Testis (tissue), 3 donors: ENCODE results near the gene AHCTF1. TPM values are rescaled to one million over a fixed set of nuclear protein-coding genes. Genes with fewer than 3 reads are reported as not detected.

Experiments
- DNase-seq: peaks from one replicate; pipeline ENCODE4 v3.0.0-alpha.2; 2019
- H3K27ac ChIP-seq, 2 donors: fragments of 200-600 bp; sonication (generic); one replicate each; pipeline ENCODE4 v1.5.1; 2019
- H3K27me3 ChIP-seq: fragments of 200-600 bp; sonication (generic); one replicate; pipeline ENCODE4 v1.5.1; 2019
- H3K36me3 ChIP-seq: fragments of 200-600 bp; sonication (generic); one replicate; pipeline ENCODE4 v1.5.1; 2017; ENCODE audit warnings: low read depth; ENCODE audit errors: missing control alignments
- H3K4me1 ChIP-seq: fragments of 200-600 bp; sonication (generic); one replicate; pipeline ENCODE4 v1.5.1; 2019
- H3K4me3 ChIP-seq, 2 donors: fragments of 200-600 bp; sonication (generic); one replicate each; pipeline ENCODE4 v1.5.1; 2017 to 2019
- H3K9me3 ChIP-seq: fragments of 200-600 bp; sonication (generic); one replicate; pipeline ENCODE4 v1.5.1; 2017
- POLR2A ChIP-seq: fragments of 450-650 bp; IDR thresholded peaks from one replicate; pipeline ENCODE4 v1.6.1; 2017; ENCODE audit warnings: antibody characterized with exemption, mild to moderate bottlenecking, moderate library complexity
- WGBS, 2 donors: methylation state at CpG; one replicate each; pipeline ENCODE4 v1.1.5; 2018; 5-methylcytosine and 5-hydroxymethylcytosine counted together
- intact Hi-C: fragments of 100-400 bp; cut with DNase I; formaldehyde crosslinking; loops from one replicate; pipeline ENCODE4 v1.15.1; 2023; ENCODE audit warnings: low total_unique reads
- polyA plus RNA-seq: library from polyadenylated mRNA; stranded (reverse); fragments of 350-450 nt; fragmentation: Illumina TruSeq; extraction: RNeasy Lipid Tissue Mini Kit (QIAGEN cat#74804); gene quantifications from one replicate; pipeline ENCODE4 v1.2.3, GENCODE V29; 2014; ENCODE audit warnings: low read depth, low replicate concordance; ENCODE audit not compliant: insufficient read depth
- total RNA-seq, 2 donors: library from RNA; depleted of rRNA; stranded (reverse); fragments of >200 nt; gene quantifications; one replicate each; pipeline ENCODE4 v1.2.3, GENCODE V29; 2016
- TF ChIP-seq, protein P1 (sequence below), 3 experiments: fragments of 450-650 bp in 2 of 3; fragments of 200-600 bp in 1 of 3; sonication (generic) in 1 of 3; IDR thresholded peaks; one replicate each; pipeline ENCODE4 v1.5.1; 2016 to 2019; ENCODE audit warnings: antibody characterized with exemption in 3 of 3, mild to moderate bottlenecking in 2 of 3, moderate library complexity in 1 of 3

AHCTF1 gene
- total and polyA plus RNA-seq, 3 donors from 2014 or later, result 58.6 to 97.6 (median 66.2) TPM

DNA sequence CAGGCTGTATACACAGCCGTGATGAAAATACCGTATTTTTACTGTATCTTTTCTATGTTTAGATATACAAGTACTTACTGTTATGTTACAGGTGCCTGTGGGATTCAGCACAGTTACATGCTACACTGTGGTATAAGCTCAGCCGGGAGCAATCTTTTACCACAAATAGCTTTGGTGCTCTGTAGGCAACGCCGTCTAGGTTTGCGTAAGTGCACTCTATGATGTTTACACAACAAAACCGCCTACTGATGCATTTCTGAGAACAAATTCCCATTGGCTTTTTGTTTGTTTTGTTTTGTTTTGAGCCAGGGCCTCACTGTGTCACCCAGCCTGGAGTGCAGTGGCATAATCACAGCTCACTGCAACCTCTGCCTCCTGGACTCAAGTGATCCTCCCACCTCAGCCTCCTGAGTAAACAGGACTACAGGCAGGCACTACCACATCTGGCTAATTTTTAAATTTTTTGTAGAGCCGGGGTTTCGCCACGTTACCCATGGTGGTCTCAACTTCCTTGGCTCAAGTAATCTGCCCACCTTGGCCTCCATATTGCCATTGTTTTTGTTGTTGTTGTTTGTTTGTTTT, 126.5 kb downstream of the AHCTF1 start:
- H3K27ac ChIP-seq, result no peak overlapping the region
- H3K4me1 ChIP-seq, result no peaks in the 10 kb centered on the region
- H3K27me3 ChIP-seq, result no peaks in the 10 kb centered on the region
- WGBS, 2 donors, result 76 to 77% methylated on average over 10 of the region's 10 CpGs
- no peaks in the 10 kb centered on the region for H3K9me3 ChIP-seq
- no peak for TF ChIP-seq POLR2A
- TF ChIP-seq, protein P1, sequence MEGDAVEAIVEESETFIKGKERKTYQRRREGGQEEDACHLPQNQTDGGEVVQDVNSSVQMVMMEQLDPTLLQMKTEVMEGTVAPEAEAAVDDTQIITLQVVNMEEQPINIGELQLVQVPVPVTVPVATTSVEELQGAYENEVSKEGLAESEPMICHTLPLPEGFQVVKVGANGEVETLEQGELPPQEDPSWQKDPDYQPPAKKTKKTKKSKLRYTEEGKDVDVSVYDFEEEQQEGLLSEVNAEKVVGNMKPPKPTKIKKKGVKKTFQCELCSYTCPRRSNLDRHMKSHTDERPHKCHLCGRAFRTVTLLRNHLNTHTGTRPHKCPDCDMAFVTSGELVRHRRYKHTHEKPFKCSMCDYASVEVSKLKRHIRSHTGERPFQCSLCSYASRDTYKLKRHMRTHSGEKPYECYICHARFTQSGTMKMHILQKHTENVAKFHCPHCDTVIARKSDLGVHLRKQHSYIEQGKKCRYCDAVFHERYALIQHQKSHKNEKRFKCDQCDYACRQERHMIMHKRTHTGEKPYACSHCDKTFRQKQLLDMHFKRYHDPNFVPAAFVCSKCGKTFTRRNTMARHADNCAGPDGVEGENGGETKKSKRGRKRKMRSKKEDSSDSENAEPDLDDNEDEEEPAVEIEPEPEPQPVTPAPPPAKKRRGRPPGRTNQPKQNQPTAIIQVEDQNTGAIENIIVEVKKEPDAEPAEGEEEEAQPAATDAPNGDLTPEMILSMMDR (IDR thresholded peaks at IDR 0.05), result no peak
- intact Hi-C loops, result no loop called here
- H3K4me3 ChIP-seq, result no peak overlapping the region
- H3K36me3 ChIP-seq, result no peaks in the 10 kb centered on the region
- no peak for DNase-seq

DNA sequence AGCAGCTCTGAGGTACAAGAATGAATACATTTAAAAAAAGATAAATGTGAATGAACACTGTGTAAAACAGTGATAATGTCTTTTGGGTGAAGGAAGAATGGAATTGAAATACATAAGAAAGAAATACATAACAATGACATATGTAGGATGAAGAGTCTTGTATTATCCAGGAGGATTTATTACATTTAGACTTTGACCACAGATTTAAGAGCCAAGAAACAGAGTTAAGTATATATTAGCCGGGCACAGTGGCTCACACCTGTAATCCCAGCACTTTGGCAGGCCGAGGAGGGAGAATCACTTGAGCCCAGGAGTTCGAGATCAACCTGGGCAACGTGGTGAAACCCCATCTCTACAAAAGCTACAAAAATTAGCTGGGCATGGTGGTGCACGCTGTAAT, 127.9 kb downstream of the AHCTF1 start:
- TF ChIP-seq, protein P1 (IDR thresholded peaks at IDR 0.05), result no peak
- no peak for TF ChIP-seq POLR2A
- WGBS, 2 donors, result 91 to 98% methylated on average over 5 of the region's 5 CpGs
- no peak for DNase-seq
- intact Hi-C loops, result no loop called here
- H3K9me3 ChIP-seq, result no peaks in the 10 kb centered on the region
- no peaks in the 10 kb centered on the region for H3K4me1 ChIP-seq
- H3K4me3 ChIP-seq, result no peak overlapping the region
- no peaks in the 10 kb centered on the region for H3K27me3 ChIP-seq
- H3K36me3 ChIP-seq, result no peaks in the 10 kb centered on the region
- H3K27ac ChIP-seq, result no peak overlapping the region

DNA sequence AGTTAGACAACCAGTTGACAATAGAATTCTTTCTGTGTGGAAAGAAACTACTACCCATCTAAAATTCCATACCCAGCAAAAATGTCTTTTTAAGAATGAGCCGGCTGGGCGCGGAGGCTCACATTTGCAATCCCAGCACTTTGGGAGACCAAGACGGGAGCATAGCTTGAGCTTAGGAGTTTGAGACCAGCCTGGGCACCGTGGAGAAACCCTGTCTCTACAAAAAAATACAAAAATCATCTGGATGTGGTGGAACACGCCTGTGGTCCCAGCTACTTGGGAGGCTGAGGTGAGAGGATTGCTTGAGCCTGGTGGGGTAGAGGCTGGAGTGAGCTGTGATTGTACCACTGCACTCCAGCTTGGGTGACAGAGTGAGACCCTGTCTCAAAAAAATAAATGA, 128.4 kb downstream of the AHCTF1 start:
- intact Hi-C loops, result no loop called here
- no peak for DNase-seq
- H3K9me3 ChIP-seq, result no peaks in the 10 kb centered on the region
- no peak overlapping the region for H3K4me3 ChIP-seq
- H3K27ac ChIP-seq, result no peak overlapping the region
- H3K36me3 ChIP-seq, result no peaks in the 10 kb centered on the region
- H3K27me3 ChIP-seq, result no peaks in the 10 kb centered on the region
- WGBS, 2 donors, result 93 to 97% methylated on average over 6 of the region's 6 CpGs
- no peaks in the 10 kb centered on the region for H3K4me1 ChIP-seq
- TF ChIP-seq, protein P1 (IDR thresholded peaks at IDR 0.05), result no peak
- TF ChIP-seq POLR2A, result no peak

DNA sequence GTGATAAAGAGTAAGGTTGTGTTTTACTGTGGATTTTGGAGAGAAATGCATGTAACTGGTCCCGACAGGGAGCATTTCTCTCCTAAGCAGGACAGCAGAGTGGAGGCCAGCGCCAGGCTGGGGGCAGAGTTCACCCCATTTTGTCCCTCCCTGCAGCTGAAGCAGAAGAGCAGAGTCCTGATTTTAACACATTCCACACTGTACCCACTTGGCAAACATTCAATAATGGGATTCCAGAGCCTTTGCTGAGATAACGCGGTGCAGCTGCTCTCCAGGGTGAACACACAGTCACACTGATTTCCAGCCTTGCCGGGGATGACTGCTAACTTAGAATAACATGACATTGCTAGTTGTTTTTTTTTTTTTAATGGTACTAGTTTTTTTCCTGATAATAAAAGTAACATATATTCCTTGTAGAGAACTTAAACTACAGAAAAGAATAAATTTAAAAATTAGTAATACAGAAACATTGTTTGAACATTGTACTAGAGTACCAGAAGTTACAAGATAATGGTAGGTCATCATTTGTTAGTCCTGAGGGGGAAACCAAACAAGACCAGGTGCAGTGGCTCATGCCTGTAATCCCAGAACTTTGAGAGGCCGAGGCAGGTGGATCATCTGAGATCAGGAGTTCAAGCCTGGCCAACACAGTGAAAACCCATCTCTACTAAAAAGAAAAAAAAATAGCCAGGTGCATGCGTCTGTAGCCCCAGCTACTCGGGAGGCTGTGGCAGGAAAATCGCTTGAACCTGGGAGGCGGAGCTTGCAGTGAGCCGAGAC, 130.3 kb downstream of the AHCTF1 start:
- H3K27ac ChIP-seq, result no peak overlapping the region
- no peak overlapping the region for H3K4me3 ChIP-seq
- no peaks in the 10 kb centered on the region for H3K36me3 ChIP-seq
- WGBS, 2 donors, result 57 to 72% methylated on average over 11 of the region's 11 CpGs
- intact Hi-C loops, result no loop called here
- DNase-seq, result no peak
- no peaks in the 10 kb centered on the region for H3K4me1 ChIP-seq
- H3K9me3 ChIP-seq, result no peaks in the 10 kb centered on the region
- TF ChIP-seq, protein P1 (IDR thresholded peaks at IDR 0.05), result no peak
- no peak for TF ChIP-seq POLR2A
- no peaks in the 10 kb centered on the region for H3K27me3 ChIP-seq
